22Rv1 (cell line): Measurements from ENCODE around the gene MYO7B.

Experiments
- H3K27ac ChIP-seq: fragments of 450-650 bp; 2 replicates; pipeline ENCODE4 v1.5.1; 2017
- ZFX ChIP-seq: fragments of 450-650 bp; IDR thresholded peaks from 2 replicates; pipeline ENCODE4 v1.6.1; 2017; ENCODE audit warnings: antibody characterized with exemption, borderline replicate concordance
- TF ChIP-seq, protein P1 (sequence below): fragments of 450-650 bp; IDR thresholded peaks from 2 replicates; pipeline ENCODE4 v1.5.1; 2017; ENCODE audit warnings: mild to moderate bottlenecking

MYO7B gene

DNA sequence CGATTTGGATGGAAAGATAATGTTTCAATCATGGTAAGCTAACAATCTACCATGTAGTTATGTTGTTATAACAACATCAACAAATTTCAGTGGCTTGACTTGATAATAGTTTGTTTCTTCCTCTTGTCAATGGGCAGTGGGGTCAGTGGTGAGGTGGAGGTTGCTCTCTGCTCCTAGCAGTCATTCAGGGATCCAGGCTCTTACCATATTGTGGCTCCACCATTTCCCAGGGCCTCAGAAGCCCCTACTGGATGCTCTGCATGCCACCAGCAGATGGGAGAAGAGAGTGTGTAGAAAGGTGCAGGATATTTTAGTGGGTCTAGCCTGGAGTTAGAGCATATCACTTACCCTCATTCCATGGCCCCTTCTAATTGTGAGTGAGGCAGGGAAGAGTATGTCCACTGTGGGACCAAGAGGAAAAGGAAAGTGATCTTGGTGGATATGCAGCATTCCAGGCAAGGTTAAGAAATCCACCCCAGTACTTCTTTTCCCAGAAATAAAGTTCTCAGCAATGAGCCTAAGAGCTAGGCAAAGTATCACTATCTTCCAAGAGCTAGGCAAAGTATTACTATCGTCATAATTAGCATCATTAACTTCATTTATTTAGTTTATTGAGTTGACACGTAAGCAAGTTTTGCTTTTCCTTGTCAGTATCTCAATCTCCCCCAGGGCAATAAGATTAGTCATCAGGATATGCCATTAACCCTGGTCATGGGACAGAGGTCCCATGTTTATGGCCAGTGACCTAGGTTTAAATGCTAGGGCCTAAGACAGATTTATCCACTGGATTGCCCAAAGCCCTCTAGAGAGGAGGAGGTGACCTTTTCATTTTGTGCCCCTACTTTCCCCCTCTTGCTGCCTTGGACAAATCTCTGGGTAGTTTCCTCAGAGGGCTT is 5.0 kb upstream of the MYO7B start:
- H3K27ac ChIP-seq: no peak overlapping the region
- TF ChIP-seq ZFX: no peak
- TF ChIP-seq, protein P1, sequence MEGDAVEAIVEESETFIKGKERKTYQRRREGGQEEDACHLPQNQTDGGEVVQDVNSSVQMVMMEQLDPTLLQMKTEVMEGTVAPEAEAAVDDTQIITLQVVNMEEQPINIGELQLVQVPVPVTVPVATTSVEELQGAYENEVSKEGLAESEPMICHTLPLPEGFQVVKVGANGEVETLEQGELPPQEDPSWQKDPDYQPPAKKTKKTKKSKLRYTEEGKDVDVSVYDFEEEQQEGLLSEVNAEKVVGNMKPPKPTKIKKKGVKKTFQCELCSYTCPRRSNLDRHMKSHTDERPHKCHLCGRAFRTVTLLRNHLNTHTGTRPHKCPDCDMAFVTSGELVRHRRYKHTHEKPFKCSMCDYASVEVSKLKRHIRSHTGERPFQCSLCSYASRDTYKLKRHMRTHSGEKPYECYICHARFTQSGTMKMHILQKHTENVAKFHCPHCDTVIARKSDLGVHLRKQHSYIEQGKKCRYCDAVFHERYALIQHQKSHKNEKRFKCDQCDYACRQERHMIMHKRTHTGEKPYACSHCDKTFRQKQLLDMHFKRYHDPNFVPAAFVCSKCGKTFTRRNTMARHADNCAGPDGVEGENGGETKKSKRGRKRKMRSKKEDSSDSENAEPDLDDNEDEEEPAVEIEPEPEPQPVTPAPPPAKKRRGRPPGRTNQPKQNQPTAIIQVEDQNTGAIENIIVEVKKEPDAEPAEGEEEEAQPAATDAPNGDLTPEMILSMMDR: no peak

DNA sequence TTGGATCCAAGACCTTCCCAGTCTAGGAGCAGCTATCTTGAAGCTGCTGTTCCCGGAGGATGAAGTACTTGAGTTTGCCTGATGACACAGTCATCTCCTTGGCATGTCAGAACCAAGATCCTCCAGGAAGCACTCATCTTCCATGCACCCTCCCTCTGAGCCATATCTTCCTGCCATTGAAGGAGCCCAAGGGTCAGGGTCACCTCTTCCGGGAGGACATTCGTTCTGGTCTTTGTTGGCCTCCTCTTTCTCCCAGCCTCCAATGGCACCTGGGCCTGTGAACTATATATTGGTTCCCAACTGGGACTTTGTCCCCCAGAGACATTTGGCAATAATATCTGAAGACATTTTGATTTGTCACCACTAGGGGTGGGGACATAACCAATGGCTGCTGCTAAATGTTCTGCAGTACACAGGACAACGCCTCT is 4.2 kb upstream of the MYO7B start:
- H3K27ac ChIP-seq: no peak overlapping the region
- TF ChIP-seq, protein P1: no peak
- no peak for TF ChIP-seq ZFX

DNA sequence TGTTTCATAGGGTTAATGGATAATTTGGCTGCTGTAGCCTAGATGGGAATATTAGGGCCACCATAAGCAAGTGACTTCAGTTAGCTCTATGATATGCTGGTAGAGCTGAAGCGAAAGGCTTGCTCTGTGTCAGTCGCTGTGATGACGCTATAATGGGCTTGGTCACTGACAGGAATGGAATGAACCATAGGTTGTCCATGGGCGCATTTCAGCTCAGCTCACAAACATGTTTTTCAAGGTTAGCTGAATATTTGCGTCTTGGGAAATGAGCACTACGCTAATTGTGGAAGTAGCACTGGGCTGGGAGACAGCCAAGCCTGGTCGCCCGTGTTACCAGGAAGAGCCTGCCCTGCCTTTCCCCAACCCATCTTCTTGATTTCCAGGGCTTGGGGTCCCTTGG is 3.2 kb upstream of the MYO7B start:
- TF ChIP-seq ZFX: no peak
- TF ChIP-seq, protein P1: no peak
- H3K27ac ChIP-seq: no peak overlapping the region

DNA sequence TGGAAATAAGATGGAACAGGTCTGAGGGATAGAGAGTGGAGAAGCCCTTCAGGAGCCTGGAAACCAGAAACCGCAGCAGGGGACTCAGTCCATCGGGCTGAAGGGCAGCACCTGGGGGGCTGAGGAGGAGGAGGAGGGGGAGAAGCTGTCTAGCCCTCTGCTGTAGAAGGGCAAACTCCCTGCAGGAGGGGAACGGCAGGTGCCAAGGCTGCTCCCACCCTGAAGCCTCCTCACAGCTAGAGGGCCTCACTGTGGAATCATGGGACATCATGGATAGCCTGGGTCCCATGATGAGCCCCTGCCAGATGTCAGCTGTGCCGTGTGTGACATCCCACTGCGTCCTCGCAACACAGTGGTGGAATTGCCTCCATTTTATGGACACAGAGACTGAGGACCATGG is 435 bp downstream of the MYO7B start:
- H3K27ac ChIP-seq: no peak overlapping the region
- TF ChIP-seq, protein P1: no peak
- no peak for TF ChIP-seq ZFX

DNA sequence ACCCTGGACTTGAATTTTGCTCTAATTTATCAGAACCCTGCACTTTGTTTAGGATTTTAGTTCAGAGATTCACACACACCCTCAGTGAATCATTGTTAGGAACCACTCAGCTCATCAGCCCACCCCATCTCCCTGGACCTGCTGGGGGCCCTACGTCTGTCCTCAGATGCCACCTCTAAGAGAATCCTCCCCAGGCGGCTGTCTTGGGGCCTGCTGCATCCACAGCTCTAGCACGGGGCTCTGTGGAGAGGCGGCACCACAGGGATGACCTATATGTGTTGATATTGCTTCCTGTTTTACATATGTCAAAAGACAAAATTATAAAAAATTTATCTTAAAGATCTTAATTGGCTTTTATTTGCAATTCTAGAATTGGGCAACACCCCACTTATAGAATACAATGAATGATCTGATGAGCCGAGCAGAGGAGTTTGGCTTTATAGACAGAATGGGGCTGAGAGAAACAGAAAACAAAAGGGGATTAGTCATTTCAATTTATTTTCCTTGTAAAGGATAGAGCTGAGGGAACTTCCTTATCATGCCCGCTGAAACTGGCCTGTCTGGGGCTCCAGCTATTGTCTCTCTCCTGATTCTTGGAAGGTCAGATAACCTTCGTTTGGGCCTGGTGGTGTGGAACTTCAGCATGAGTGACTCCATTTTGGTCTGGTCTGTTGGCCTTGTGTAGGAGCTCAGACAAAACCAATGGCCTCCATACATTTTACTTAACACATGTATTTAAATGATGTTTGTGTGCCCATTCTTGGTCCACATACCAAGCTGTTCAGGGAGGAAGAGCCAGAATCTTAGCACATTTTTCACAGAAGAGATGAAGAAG is 1.4 kb downstream of the MYO7B start:
- no peak overlapping the region for H3K27ac ChIP-seq
- TF ChIP-seq, protein P1: no peak
- no peak for TF ChIP-seq ZFX

DNA sequence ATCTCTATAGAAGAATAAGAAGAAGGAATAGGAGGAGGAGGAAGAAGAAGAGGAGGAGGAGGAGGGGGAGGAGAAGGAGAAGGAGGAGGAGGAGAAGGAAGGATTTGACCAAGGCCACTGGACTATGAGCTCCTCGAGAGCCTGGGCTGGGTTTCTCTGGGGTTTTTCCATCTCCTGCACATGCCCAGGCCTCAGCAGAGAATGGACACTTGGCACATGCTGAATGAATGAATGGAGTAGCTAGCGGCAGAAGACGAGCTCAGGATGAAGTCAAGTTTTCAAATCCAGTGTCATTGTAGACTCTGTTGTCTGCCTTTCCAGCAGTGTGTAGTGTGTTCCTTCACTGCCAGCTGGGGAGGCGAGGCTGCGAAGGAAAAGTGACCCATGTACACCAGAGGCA is 2.2 kb downstream of the MYO7B start:
- TF ChIP-seq ZFX: no peak
- TF ChIP-seq, protein P1: no peak
- H3K27ac ChIP-seq: no peak overlapping the region

DNA sequence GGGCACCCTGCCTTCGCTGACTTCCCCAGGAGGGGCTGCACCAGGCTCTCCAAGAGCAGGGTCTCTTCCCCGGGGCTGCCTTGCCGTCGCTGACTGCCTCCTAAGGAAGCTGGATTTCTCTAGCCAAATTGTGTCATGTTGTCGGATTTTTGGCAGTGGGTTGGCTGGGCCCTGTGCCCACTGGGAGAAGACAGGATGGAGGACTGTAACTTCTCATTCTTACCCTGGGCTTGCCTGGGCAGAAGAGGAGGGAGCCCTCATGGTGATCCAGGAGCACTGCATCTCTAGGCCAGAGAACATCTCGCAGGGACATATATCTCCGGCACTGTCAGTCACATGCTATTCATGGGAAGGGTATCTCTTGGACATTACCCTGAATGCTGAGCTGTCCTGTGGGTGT is 6.3 kb downstream of the MYO7B start:
- TF ChIP-seq ZFX: no peak
- TF ChIP-seq, protein P1: no peak
- no peak overlapping the region for H3K27ac ChIP-seq
